VCaP (cell line): Measurements from ENCODE around the gene TMBIM1.
A peak's percentile ranks its signal among the peaks of the same experiment; 100 is the strongest.

Experiments
- H3K27ac ChIP-seq: fragments of 450-650 bp; 2 replicates; pipeline ENCODE4 v1.5.1; 2017
- TF ChIP-seq, protein P1 (sequence below): fragments of 450-650 bp; conservative IDR thresholded peaks from 2 replicates; pipeline ENCODE4 v1.5.1; 2017; ENCODE audit warnings: mild to moderate bottlenecking, moderate library complexity

TMBIM1 gene

GRCh38 chr2:218262237-218262600, 30.1 kb downstream of the TMBIM1 start:
- H3K27ac ChIP-seq, result no peak overlapping the region
- TF ChIP-seq, protein P1, sequence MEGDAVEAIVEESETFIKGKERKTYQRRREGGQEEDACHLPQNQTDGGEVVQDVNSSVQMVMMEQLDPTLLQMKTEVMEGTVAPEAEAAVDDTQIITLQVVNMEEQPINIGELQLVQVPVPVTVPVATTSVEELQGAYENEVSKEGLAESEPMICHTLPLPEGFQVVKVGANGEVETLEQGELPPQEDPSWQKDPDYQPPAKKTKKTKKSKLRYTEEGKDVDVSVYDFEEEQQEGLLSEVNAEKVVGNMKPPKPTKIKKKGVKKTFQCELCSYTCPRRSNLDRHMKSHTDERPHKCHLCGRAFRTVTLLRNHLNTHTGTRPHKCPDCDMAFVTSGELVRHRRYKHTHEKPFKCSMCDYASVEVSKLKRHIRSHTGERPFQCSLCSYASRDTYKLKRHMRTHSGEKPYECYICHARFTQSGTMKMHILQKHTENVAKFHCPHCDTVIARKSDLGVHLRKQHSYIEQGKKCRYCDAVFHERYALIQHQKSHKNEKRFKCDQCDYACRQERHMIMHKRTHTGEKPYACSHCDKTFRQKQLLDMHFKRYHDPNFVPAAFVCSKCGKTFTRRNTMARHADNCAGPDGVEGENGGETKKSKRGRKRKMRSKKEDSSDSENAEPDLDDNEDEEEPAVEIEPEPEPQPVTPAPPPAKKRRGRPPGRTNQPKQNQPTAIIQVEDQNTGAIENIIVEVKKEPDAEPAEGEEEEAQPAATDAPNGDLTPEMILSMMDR, result no peak

DNA sequence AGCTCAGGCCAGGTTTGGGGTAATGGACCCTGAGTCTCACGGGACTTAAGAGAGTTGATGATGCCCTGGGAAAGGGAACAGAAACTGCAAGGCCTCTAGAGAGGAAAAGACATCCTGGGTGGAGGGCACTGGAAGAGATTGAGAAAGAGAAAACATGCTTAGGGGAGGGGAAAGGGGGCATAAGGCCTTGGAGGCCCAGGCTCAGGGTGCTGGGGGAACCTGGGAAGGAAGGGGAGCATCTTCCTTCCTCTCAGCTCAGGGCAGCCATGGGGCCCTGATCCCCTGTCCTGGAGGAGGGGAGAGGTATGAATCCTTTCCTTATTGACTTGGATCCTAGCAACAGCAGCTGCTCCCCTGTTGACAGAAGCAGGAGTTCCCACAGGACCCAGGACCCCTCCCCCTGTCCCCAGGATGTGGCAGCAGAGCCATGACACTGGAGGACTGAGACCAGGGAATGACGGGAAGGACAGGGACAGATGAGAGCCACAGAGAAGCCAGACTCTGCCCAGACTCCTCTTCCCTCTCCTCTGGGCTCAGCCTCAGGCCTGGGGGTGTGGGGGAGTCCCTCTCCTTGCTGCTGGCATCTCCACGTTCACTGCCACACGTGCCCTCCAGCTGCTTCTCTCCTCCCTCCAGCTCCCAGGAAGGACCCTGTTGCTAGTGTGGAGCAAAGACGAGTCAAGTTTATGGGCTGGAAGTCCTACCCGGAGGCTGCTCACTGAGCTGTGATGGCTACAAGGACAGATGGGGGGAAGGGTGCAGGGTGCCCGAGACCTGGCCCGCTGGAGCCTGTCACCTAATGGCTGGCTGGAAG, 30.7 kb downstream of the TMBIM1 start:
- TF ChIP-seq, protein P1, result no peak
- H3K27ac ChIP-seq, result 0 out of 2 replicates have a peak overlapping the region, but pooled peaks have one; percentile 2

GRCh38 chr2:218260742-218261422, 31.4 kb downstream of the TMBIM1 start, which contains the start of gene GPBAR1:
Gene GPBAR1 (plus strand): TSS chr2:218261015. CDS start chr2:218262725, 1,710 bp downstream.
- 0 out of 2 replicates have a peak within 1 kb of the TSS, but pooled peaks have one; percentile 2 for H3K27ac ChIP-seq
- TF ChIP-seq, protein P1, result no peak

DNA sequence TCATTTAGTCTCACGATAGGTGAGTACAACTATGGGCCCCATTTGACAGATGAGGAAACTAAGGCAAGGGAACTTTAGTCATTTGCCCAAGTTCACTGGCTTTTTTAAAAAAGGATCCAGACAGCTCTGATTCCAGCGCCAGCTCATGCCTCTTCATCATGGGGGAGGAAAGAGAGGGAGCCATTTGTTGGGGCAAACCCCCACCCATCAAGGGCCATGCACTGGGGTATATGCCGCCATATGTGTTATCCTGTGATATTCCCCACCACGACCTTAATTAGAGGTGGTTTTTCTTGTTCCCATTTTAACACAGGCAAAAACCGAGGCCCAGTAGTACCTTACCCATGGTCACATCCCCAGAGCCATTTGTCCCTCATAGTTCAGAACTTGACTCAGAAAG, 32.1 kb downstream of the TMBIM1 start:
- no peak overlapping the region for H3K27ac ChIP-seq
- TF ChIP-seq, protein P1, result no peak

DNA sequence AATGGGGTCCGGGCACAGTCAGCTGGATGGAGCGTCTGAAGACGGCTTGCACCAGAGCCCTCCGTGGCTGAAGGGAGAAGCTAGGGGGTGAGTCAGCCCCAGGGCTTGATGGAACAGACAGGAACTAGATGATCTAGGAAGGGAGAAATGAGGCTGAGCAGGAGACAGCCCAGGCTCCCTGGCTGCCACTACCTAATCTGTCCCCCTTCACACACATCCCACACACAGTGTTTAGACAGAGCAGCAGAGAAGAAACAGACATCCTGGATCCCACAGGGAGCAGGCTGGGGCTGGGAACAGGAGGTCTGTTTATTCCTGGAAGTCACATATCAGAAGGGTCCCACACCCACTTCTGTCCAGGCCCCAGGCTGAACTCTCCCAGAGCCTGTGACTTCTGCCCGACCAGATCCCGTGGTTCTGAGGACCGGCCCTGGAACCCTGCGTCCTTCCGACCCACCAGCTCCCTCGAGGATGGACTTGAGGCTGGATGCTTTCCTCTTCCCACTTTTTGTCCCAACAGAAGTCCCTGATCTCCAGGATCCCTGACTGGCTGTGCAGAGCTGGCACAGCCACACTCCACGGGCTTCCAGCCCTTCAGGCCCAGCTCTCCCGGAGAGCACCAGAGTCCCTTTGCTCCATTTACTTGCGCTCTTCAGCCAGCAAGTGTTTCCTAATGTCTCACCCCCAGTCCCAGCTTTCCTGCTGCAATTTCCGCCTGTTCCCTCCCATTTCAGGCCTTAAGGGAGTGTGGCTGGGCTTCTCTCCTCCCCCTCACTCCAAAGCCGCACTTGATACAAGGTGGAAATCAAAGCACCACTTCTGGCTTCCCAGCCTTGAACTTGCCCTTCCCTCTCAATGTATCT, 33.0 kb downstream of the TMBIM1 start:
- TF ChIP-seq, protein P1, result no peak

DNA sequence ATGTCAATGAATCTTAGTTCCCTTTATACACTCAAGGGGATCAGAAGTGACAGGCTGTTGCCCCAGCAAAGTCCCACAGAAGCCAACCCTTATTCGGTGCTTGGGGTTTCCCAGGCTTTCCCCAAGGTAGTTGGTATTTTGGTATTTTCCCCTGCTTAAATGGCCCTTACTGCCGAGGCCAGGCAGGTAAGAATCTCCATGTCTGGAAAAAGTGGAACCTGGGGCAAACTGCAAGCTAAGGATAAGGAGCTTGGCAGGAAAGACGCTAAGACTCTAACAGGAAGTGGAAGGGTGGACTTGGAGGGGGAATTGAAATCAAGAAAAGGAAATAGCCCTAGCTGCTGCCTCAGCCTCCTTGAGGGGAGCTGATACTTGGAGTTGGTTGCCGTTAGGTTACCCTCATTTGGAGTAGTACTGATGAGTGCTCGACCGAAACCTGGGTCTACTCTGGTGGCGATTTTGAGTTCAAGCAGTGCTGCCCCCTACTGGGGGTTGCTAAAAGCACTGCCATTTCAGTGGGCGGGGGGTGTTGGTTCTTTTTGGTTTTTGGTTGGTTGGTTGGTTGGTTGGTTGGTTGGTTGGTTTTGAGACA, 34.8 kb downstream of the TMBIM1 start:
- TF ChIP-seq, protein P1, result peak; percentile 42
- H3K27ac ChIP-seq, result no peak overlapping the region

More for the DNA sequence above, 33.0 kb downstream of the TMBIM1 start:
- no peak overlapping the region for H3K27ac ChIP-seq
